A673 (cell line): ENCODE data around the gene WDFY3.

Source experiments
- CTCF ChIP-seq: fragments of 300-800, 200-600 bp; sonication (generic); conservative IDR thresholded peaks from 2 replicates; pipeline ENCODE4 v1.5.1; 2017; ENCODE audit warnings: low read depth, mild to moderate bottlenecking, antibody characterized with exemption, low read length, moderate library complexity, mixed read lengths
- EZH2 ChIP-seq: fragments of 200-600 bp; sonication (generic); IDR thresholded peaks from 2 replicates; pipeline ENCODE4 v1.6.1; 2017; ENCODE audit warnings: borderline replicate concordance, low read depth, mild to moderate bottlenecking, mixed read lengths, antibody characterized with exemption, low read length; ENCODE audit not compliant: poor library complexity, severe bottlenecking

GRCh38 chr4:84925558-84925957 is 40.9 kb downstream of the WDFY3 start:
- no peak for TF ChIP-seq CTCF
- TF ChIP-seq EZH2, result no peak
